HTR-8/SVneo (cell line): ENCODE data around the gene TPST2.

ENCODE experiments used
- DNase-seq: peaks from one replicate; pipeline ENCODE4 v3.0.0; 2011; ENCODE audit warnings: low spot score, mixed read lengths; ENCODE audit not compliant: insufficient read length
- FAIRE-seq: peaks from 2 replicates; lab custom pipeline; 2011; peaks lifted over from hg19 to GRCh38; lab: Jason Lieb, UNC

The TPST2 gene

DNA sequence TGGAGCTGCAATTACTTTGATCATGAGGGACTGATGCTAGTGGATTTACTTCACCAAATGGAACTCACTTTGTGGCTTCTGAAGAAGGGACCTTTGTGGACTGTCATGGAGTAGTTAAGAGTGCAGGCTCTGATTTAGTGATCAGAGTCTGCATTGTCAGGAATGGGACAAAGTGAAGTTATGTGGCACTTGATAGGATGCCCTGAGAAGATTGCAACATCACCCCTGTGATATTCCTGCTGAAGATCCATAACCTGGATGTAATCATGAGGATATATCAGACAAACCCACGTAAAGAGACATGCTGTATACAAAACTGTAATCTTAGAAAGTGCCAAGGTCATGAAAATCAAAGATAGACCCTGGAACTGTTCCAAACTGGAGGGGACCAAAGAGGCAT lies 76.1 kb downstream of the TPST2 start:
- DNase-seq (no peak), FAIRE-seq (no peak)

GRCh38 chr22:26512149-26512793 lies 77.7 kb downstream of the TPST2 start, which contains the start of gene TFIP11:
Gene TFIP11 (minus strand): TSS chr22:26512473. CDS start chr22:26510272, 2,201 bp downstream.
- FAIRE-seq, result peak; percentile 85
- peak; percentile 89 for DNase-seq

- no peak for FAIRE-seq
- no peak for DNase-seq
These were observed 81.8 kb downstream of the TPST2 start for GRCh38 chr22:26508148-26508547.

DNA sequence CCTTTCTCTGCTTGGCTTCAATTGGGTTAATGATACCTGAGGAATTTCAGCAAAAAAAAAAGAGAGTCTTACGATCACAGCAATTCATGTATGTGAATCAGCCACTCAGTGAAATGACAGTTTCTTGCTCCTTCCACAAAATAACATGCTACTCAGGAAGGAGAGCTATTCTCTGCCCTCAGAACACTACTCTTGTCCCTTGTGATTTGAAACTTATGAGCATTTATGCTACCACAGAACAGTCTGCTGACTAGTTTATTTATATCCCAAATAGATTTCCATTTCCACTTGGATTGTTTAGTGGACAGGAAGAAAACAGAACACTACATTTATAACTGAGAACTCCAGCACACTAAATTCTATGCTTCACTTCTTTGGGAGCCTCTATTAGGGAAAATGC lies 86.2 kb downstream of the TPST2 start:
- FAIRE-seq (no peak), DNase-seq (no peak)

DNA sequence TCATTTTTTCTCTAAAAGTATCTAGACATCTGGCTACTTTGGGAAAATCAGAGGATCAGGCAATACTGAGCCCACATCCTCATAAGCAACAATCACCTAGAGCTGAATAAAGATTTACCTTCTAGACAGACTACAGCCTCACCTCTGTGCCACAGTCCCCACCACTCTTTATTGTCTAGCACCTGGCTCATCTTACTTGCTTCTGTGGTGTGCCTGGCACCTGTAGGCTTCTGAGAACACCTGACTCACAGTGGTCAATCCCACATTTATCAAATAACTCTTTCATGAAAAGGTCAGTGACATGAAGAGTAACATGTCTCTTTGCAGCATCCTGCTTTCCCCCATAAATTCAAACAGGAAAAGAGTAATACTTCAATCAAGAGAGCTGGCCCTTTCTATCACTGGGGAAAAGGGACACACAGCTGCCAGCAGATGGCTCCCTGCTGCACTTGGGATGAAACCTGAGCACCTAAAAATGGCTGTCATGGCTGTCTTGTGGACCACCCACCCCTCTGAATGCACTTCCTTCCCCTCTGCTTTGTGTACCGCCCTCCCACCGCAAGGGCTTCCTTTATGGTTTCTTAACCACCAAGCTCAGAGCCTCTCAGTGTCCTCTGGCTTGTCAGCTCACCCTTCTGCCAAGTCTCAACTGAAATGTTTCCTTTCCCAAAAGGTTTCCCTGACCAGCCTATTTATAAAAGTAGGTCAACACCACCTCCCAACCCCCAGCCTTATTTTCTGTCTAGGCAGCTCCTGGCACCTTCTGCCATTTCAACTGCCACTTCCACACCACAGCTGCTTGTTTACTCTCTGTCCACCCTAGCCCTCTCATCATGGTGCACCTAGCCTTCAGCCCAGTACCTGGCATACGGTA lies 87.0 kb downstream of the TPST2 start:
- FAIRE-seq, result no peak
- peak; percentile 23 for DNase-seq

GRCh38 chr22:26501996-26502395 lies 87.9 kb downstream of the TPST2 start:
- no peak for FAIRE-seq
- DNase-seq, result no peak

DNA sequence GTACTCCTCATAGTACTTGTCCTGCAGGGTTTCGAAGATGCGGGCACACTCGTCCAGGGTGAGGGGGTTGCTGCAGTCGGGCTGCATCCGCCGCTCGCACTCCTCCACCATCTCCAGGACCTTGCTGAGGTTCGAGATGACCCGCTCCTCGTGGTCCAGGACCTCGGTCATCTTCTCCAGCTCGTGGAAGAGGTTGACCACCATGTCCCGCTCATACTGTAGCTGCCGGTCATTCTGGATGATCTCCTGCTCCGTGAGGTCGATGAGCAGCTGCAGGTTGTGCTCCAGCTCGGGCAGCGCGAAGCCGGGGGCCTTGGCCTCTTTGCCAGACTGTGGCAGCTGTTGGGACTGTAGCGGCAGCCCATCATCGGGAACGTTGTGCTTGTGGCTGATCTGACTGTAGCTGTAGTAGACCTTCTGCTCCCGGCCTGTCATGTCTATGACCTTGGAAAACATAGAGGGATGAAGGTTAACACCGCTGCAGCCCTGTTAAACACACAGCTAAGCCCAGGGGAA lies 90.7 kb downstream of the TPST2 start:
- DNase-seq, result no peak
- FAIRE-seq, result no peak

- FAIRE-seq (no peak), DNase-seq (no peak)
These were observed 93.5 kb downstream of the TPST2 start for GRCh38 chr22:26496456-26496855.

- DNase-seq, result no peak
These were observed 95.4 kb downstream of the TPST2 start for GRCh38 chr22:26494506-26494905.

GRCh38 chr22:26492220-26492619 lies 97.7 kb downstream of the TPST2 start:
- FAIRE-seq, result no peak
- no peak for DNase-seq

More at GRCh38 chr22:26494506-26494905, 95.4 kb downstream of the TPST2 start:
- no peak for FAIRE-seq

GRCh38 chr22:26489447-26490036 lies 100.4 kb downstream of the TPST2 start:
- FAIRE-seq (no peak), DNase-seq (no peak)

DNA sequence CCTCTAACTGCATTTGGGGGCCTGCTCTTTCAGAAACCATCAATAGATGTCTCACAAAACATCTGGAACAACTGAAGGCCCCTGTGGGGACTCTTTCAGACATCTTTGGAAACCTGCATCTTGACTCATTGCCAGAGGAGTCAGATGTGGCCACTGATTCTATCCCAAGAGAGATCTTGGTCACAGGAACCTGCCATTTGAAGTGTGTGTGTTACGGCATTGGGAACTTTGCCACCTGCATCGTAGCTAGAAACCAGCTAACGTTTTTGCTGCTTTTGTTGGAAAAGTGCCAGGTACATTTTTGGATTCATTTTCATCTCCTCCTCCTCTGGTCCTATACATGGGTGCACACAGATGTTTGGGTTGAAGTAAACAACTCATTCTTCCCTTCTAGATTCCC lies 101.9 kb downstream of the TPST2 start:
- FAIRE-seq (no peak), DNase-seq (no peak)

DNA sequence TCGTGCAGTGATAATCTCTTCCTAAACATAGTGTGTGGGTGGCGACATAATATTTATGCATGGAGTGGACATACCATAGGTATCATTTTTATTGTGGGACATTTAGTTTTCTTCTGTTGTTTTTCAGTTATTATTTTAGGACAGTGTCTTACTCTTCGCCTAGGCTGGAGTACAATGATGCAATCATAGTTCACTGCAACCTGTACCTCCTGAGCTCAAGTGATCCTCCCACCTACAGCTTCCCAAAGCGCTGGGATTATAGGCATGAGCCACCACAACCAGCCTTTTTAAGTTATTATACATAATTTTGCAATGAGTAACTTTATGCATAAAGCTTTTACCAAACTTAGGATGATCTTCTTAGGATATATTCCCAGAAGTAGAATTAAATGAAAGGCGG lies 103.5 kb downstream of the TPST2 start:
- DNase-seq (no peak), FAIRE-seq (no peak)

GRCh38 chr22:26485806-26486390 lies 104.0 kb downstream of the TPST2 start:
- no peak for DNase-seq
- FAIRE-seq, result no peak

DNA sequence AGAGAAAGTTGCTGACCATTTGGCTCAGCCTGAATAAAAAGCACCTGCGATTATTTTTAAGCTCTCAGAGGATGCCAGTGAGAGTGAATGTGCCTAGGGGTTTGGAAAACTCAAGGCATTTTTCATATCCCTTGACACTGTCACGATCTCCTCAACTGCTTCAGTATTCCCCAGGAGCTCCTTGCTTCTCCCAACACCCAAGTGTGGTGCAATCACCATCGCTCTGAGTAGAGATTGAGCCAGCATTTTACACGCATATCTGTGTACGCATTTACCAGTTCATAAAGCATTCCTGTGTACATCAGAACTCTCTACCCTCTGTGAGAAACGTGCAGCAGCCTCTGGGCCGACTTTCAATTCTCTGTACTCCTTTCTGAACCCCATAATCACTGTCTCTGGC lies 104.9 kb downstream of the TPST2 start:
- FAIRE-seq (no peak), DNase-seq (no peak)

DNA sequence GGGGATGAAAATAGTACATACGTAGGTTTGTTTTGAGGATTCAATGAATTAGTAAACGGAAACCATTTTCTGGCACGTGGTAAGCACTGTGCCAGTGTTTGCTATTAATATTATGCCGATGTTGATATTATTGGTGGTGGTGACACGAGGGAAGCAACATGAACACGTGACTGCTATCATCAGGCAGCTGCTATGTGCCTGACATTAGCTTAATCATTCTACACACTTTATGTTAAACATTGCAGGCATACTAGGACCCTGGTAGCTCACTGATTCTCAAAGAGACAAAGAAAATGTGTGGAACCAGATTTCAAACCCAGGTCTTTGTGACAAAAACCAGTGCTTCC lies 105.6 kb downstream of the TPST2 start:
- DNase-seq (no peak), FAIRE-seq (no peak)

DNA sequence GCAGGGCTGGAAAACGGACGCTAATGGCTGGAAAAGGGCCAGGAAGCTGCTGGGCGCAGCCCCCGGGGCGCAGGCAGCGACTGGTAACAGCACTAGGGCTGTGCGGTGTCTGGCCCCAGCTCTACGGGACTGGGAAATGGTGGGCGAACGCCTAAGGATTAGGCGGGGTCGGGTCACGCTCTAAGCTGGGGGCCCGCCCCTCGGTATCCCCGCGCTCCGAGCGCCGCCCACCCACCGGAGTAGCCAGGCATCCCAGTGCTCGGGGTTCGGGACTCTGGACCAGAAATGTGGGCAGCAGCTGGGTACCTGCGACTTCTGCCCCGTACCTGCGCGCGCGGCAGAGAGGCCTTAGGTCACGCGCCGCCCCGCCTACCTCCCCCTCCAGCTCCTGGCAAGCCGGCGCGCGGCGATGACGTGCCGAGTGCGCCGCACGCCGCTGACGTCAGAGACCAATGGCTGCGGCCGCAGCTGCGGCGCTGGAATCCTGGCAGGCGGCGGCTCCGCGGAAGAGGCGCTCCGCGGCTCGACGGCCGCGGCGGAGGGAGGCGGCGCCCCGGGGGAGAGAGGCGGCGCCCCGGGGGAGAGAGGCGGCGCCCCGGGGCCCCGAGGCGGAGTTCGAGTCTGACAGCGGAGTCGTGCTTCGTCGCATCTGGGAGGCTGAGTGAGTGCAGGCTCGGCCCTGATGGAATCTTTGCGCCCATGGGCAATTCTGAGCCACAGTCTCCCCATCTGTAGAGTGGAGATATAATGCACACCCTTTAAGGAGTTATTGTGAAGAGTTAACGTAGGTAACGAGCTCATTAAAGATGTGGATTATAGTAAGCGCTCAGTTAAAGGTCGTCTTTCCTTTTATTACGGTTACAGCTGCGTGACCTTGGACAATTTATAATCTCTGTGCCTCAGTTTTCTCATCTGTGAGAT lies 106.2 kb downstream of the TPST2 start, which contains the start of the genes HPS4 and SRRD:
Gene HPS4 (minus strand): TSS at position 345 of the 921 bp plus-strand sequence. CDS start 2,021 bp downstream, outside the sequence.
Gene SRRD (plus strand): TSS at position 439 of the 921 bp plus-strand sequence. CDS start 14 bp downstream, at position 453.
- DNase-seq, result peak; percentile 76
- no peak for FAIRE-seq

DNA sequence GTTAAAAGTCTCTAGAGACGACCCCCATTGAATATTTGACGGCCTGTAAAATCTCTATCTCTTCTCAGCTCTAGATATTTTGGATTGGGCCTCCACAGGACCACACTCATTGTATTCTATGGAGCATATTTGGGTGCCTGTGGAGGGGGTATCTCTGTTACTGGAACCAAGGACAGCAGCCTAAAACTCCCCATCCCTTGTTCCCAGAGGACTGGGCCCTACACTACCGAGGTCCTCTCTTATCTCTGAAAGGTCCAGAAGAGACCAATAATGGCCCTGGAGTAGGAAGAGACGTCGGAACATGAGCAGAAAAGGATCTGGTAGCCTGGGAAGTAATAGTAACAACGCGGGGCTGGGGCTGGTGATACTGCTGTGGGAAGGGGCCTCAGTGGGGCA lies 106.9 kb downstream of the TPST2 start:
- FAIRE-seq (no peak), DNase-seq (no peak)

DNA sequence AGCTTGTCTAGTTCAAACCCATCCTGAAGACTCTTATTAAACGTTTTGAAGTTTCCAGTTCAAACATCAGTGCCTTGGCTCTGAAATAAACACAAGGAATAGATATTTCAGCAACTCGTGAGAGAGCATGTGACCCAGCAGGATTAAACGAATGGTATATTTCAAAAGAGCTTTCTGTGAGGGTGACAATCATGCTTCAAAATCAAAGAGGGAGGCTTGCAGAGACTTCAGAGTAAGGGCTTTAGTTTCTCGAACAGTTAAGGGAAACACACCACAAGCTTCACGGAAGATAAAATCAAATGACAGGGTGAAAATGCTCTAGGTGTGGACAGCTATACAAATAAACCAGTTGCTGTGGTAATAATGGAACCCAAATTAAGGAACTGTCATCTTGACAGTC lies 107.8 kb downstream of the TPST2 start:
- FAIRE-seq (no peak), DNase-seq (no peak)
